Body of pancreas (tissue), 4 donors: ENCODE measurements around the gene DHCR7. TPM values are rescaled to one million over a fixed set of nuclear protein-coding genes. Genes with fewer than 3 reads are reported as not detected.

Source experiments
- ATAC-seq: fragments of 150-250 bp; one replicate; pipeline ENCODE4 v1.9.1; 2016
- DNase-seq, 4 donors: peaks; one replicate each; pipeline ENCODE4 v3.0.0-alpha.2; 2019
- H3K27ac ChIP-seq, 4 donors: fragments of 200-600 bp; sonication (generic); 1 replicate in 3 of 4; 2 replicates in 1 of 4; pipeline versions ENCODE4 v1.5.1 to v1.6.1; 2016 to 2019; ENCODE audit warnings: mild to moderate bottlenecking in 1 of 4, mixed read lengths in 1 of 4, moderate library complexity in 1 of 4
- H3K27me3 ChIP-seq, 2 donors: fragments of 200-600 bp; sonication (generic); one replicate each; pipeline ENCODE4 v1.6.0; 2016; ENCODE audit warnings: mild to moderate bottlenecking in 1 of 2
- H3K36me3 ChIP-seq, 2 donors: fragments of 200-600 bp; sonication (generic); replicated peaks in 1 of 2; 2 replicates each; pipeline ENCODE4 v1.5.1; 2016; ENCODE audit warnings: low read depth in 2 of 2; ENCODE audit not compliant: insufficient read depth in 1 of 2
- H3K4me1 ChIP-seq: fragments of 200-600 bp; sonication (generic); one replicate; pipeline ENCODE4 v1.6.0; 2016
- H3K4me3 ChIP-seq, 2 donors: fragments of 200-600 bp; sonication (generic); 1 replicate in 1 of 2; 2 replicates in 1 of 2; pipeline ENCODE4 v1.5.1; 2016 to 2019
- H3K9me3 ChIP-seq, 3 donors: fragments of 200-600 bp; sonication (generic); 1 replicate in 2 of 3; 2 replicates in 1 of 3; pipeline ENCODE4 v1.5.1; 2016
- CTCF ChIP-seq, 7 experiments: fragments of 450-650 bp in 4 of 7; fragments of 200-600 bp in 3 of 7; sonication (generic) in 3 of 7; IDR thresholded peaks; one replicate each; pipeline ENCODE4 v1.5.1; 2016 to 2019; ENCODE audit warnings: antibody characterized with exemption in 7 of 7
- POLR2A ChIP-seq, 3 donors: fragments of 450-650 bp; IDR thresholded peaks; one replicate each; pipeline ENCODE4 v1.6.1; 2016; ENCODE audit warnings: antibody characterized with exemption in 3 of 3, mild to moderate bottlenecking in 2 of 3
- WGBS, 2 donors: methylation state at CpG; one replicate each; pipeline ENCODE4 v1.1.5; 2017; 5-methylcytosine and 5-hydroxymethylcytosine counted together
- intact Hi-C: fragments of 100-400 bp; cut with DNase I; formaldehyde crosslinking; loops from one replicate; pipeline ENCODE4 v1.15.1; 2023
- total RNA-seq, 2 donors: library from RNA; depleted of rRNA; stranded (reverse); fragments of >200 nt; gene quantifications; one replicate each; pipeline ENCODE4 v1.1.0, GENCODE V29; 2016

Gene DHCR7
- total RNA-seq, 2 donors from 2014 or later, result 15.8 to 16.2 TPM

- intact Hi-C loops, result loop anchor here (5.0 kb wide), 1 partner anchor 324 kb away; no protein-coding TSS in a partner anchor
- ATAC-seq (no peak), DNase-seq (no peak)
Measured at GRCh38 chr11:71431271-71431670, 16.9 kb downstream of the DHCR7 start.

GRCh38 chr11:71430166-71430565 is 18.0 kb downstream of the DHCR7 start:
- no peaks in the 10 kb centered on the region for H3K9me3 ChIP-seq
- intact Hi-C loops, result loop anchor here (5.0 kb wide), 1 partner anchor 323 kb away; no protein-coding TSS in a partner anchor
- no peak for ATAC-seq
- DNase-seq, result no peak
- TF ChIP-seq CTCF (IDR thresholded peaks at IDR 0.05) (no peak), POLR2A (IDR thresholded peaks at IDR 0.05) (no peak)
- H3K36me3 ChIP-seq, result no peaks in the 10 kb centered on the region
- H3K4me1 ChIP-seq, result no peaks in the 10 kb centered on the region
- H3K27me3 ChIP-seq, result no peaks in the 10 kb centered on the region
- 87 to 94% methylated on average over 3 to 9 of the region's 9 CpGs for WGBS, 2 donors
- H3K4me3 ChIP-seq, result no peak overlapping the region
- H3K27ac ChIP-seq, result no peak overlapping the region

More at GRCh38 chr11:71431271-71431670, 16.9 kb downstream of the DHCR7 start:
- Histone ChIP-seq H3K27me3 (no peaks in the 10 kb centered on the region), H3K4me1 (no peaks in the 10 kb centered on the region), H3K4me3 (no peak overlapping the region), H3K36me3 (no peaks in the 10 kb centered on the region), H3K9me3 (no peaks in the 10 kb centered on the region), H3K27ac (no peak overlapping the region)
- WGBS, 2 donors, result 72 to 74% methylated on average over 7 of the region's 7 CpGs
- TF ChIP-seq POLR2A (IDR thresholded peaks at IDR 0.05) (no peak), CTCF (IDR thresholded peaks at IDR 0.05) (no peak)

- no peak overlapping the region for H3K4me3 ChIP-seq
- DNase-seq (no peak), ATAC-seq (no peak)
- TF ChIP-seq CTCF (IDR thresholded peaks at IDR 0.05) (no peak), POLR2A (IDR thresholded peaks at IDR 0.05) (no peak)
- intact Hi-C loops, result loop anchor here (5.0 kb wide), 1 partner anchor 322 kb away; no protein-coding TSS in a partner anchor
- H3K4me1 ChIP-seq, result no peaks in the 10 kb centered on the region
- H3K27ac ChIP-seq, result no peak overlapping the region
- H3K36me3 ChIP-seq, result no peaks in the 10 kb centered on the region
- WGBS, 2 donors, result 85 to 87% methylated on average over 6 of the region's 6 CpGs
- no peaks in the 10 kb centered on the region for H3K27me3 ChIP-seq
- H3K9me3 ChIP-seq, result no peaks in the 10 kb centered on the region
Measured at GRCh38 chr11:71429701-71430100, 18.5 kb downstream of the DHCR7 start.

GRCh38 chr11:71428861-71429435 is 19.2 kb downstream of the DHCR7 start:
- intact Hi-C loops, result no loop called here
- no peak overlapping the region for H3K4me3 ChIP-seq
- no peak for DNase-seq
- 70 to 76% methylated on average over 3 to 7 of the region's 7 CpGs for WGBS, 2 donors
- no peaks in the 10 kb centered on the region for H3K9me3 ChIP-seq
- H3K4me1 ChIP-seq, result no peaks in the 10 kb centered on the region
- no peak overlapping the region for H3K27ac ChIP-seq
- no peaks in the 10 kb centered on the region for H3K36me3 ChIP-seq
- H3K27me3 ChIP-seq, result no peaks in the 10 kb centered on the region
- ATAC-seq, result no peak
- no peak for TF ChIP-seq POLR2A (IDR thresholded peaks at IDR 0.05)
- TF ChIP-seq CTCF (IDR thresholded peaks at IDR 0.05), result no peak

- Histone ChIP-seq H3K4me3 (no peak overlapping the region), H3K36me3 (no peaks in the 10 kb centered on the region), H3K4me1 (no peaks in the 10 kb centered on the region), H3K9me3 (no peaks in the 10 kb centered on the region), H3K27ac (no peak overlapping the region), H3K27me3 (no peaks in the 10 kb centered on the region)
- 77 to 86% methylated on average over 3 of the region's 3 CpGs for WGBS, 2 donors
- ATAC-seq (no peak), DNase-seq (no peak)
- TF ChIP-seq POLR2A (IDR thresholded peaks at IDR 0.05) (no peak), CTCF (IDR thresholded peaks at IDR 0.05) (no peak)
- intact Hi-C loops, result no loop called here
Measured at GRCh38 chr11:71426413-71426812, 21.8 kb downstream of the DHCR7 start.
